HCT116 (cell line): ENCODE measurements around the gene EPHA8. TPM values are rescaled to one million over a fixed set of nuclear protein-coding genes. Genes with fewer than 3 reads are reported as not detected.

Source experiments
- ATAC-seq: fragments of 200-7000 bp; cut with Tn5 transposase; 2 replicates; pipeline ENCODE4 v1.9.1; 2020; ENCODE audit warnings: mild to moderate bottlenecking, moderate library complexity
- BruUV-seq: library from RNA; stranded (reverse); fragments of 400-500 nt; replicated peaks from 2 replicates; lab custom pipeline; 2021; lab: Mats Ljungman, UMichigan
- CTCF ChIA-PET: fragments of 300-600 bp; sonication (Branson Sonifier 250); formaldehyde crosslinking; loops from one replicate; lab custom pipeline; 2021; ENCODE audit warnings: antibody characterized with exemption; lab: Charles Lee
- POLR2A ChIA-PET: fragments of 300-600, 350-600 bp; sonication (Branson Sonifier 250); formaldehyde crosslinking; loops from one replicate; lab custom pipeline; 2021; ENCODE audit warnings: antibody characterized with exemption; lab: Charles Lee
- RAD21 ChIA-PET, 2 experiments: fragments of 300-600 bp; sonication (Branson Sonifier 250); formaldehyde crosslinking; loops; one replicate each; lab custom pipeline; 2023; ENCODE audit warnings: low total read pairs in 2 of 2; ENCODE audit not compliant: uncharacterized antibody in 2 of 2, unreplicated experiment in 2 of 2, low non-redundant PET in 1 of 2; lab: Charles Lee
- DNase-seq: peaks from one replicate; pipeline ENCODE4 v3.0.0-alpha.2; 2010; ENCODE audit warnings: low read depth, low spot score
- H2AFZ ChIP-seq: fragments of 200-600 bp; shearing (Covaris generic), sonication (generic); 2 replicates; pipeline ENCODE4 v1.6.1; 2017; ENCODE audit warnings: low read depth, mixed run types, mixed read lengths, antibody characterized with exemption, low read length; ENCODE audit not compliant: poor library complexity, severe bottlenecking
- H3K27ac ChIP-seq: 2 replicates; pipeline ENCODE4 v1.5.1; 2012; ENCODE audit warnings: low read depth, low read length
- H3K27me3 ChIP-seq: fragments of 200-600 bp; sonication (generic); 2 replicates; pipeline ENCODE4 v1.6.1; 2016; ENCODE audit warnings: mixed run types, low read length, mixed read lengths; ENCODE audit not compliant: insufficient read depth
- H3K36me3 ChIP-seq, 2 experiments: fragments of 200-500 bp in 1 of 2; fragments of 200-600 bp in 1 of 2; sonication (Bioruptor generic) in 1 of 2; sonication (generic) in 1 of 2; 2 replicates each; pipeline versions ENCODE4 v1.5.1 to v1.6.1; 2014 to 2016; ENCODE audit warnings: low read length in 2 of 2, inconsistent platforms in 1 of 2, mixed read lengths in 1 of 2, mixed run types in 1 of 2; ENCODE audit not compliant: insufficient read depth in 2 of 2, control insufficient read depth in 1 of 2
- H3K4me1 ChIP-seq, 2 experiments: fragments of 200-600 bp in 1 of 2; sonication (generic) in 1 of 2; 2 replicates each; pipeline versions ENCODE4 v1.5.1 to v1.6.1; 2012 to 2017; ENCODE audit warnings: low read length in 2 of 2, inconsistent platforms in 1 of 2, mild to moderate bottlenecking in 1 of 2, mixed read lengths in 1 of 2, mixed run types in 1 of 2, moderate library complexity in 1 of 2; ENCODE audit not compliant: insufficient read depth in 2 of 2, control insufficient read depth in 1 of 2
- H3K4me2 ChIP-seq: fragments of 200-600 bp; sonication (generic); 2 replicates; pipeline ENCODE4 v1.6.1; 2017; ENCODE audit warnings: mixed run types, low read length, mixed read lengths
- H3K4me3 ChIP-seq, 2 experiments: fragments of 200-600 bp in 1 of 2; sonication (generic) in 1 of 2; replicated peaks in 1 of 2; 2 replicates each; pipeline ENCODE4 v1.5.1; 2011 to 2016; ENCODE audit warnings: low read length in 2 of 2, control low read depth in 1 of 2, low read depth in 1 of 2, mild to moderate bottlenecking in 1 of 2, mixed read lengths in 1 of 2, mixed run types in 1 of 2
- H3K79me2 ChIP-seq: fragments of 200-600 bp; sonication (generic); 2 replicates; pipeline ENCODE4 v1.6.1; 2017; ENCODE audit warnings: mild to moderate bottlenecking, mixed run types, low read length, moderate library complexity, mixed read lengths; ENCODE audit not compliant: insufficient read depth
- H3K9ac ChIP-seq: fragments of 200-600 bp; sonication (generic); 2 replicates; pipeline ENCODE4 v1.6.1; 2016; ENCODE audit warnings: low read length, mixed read lengths
- H3K9me2 ChIP-seq: fragments of 200-600 bp; sonication (generic), shearing (Covaris generic); 2 replicates; pipeline ENCODE4 v1.6.1; 2017; ENCODE audit warnings: mixed run types, mild to moderate bottlenecking, moderate library complexity; ENCODE audit not compliant: insufficient read depth
- H3K9me3 ChIP-seq, 2 experiments: fragments of 200-500 bp in 1 of 2; fragments of 200-600 bp in 1 of 2; sonication (Bioruptor generic) in 1 of 2; sonication (generic) in 1 of 2; 2 replicates each; pipeline ENCODE4 v1.6.1; 2014 to 2017; ENCODE audit warnings: low read length in 2 of 2, mixed read lengths in 2 of 2, inconsistent platforms in 1 of 2, low read depth in 1 of 2, mild to moderate bottlenecking in 1 of 2, mixed run types in 1 of 2, moderate library complexity in 1 of 2; ENCODE audit not compliant: control insufficient read depth in 1 of 2, insufficient read depth in 1 of 2
- H4K20me1 ChIP-seq: fragments of 200-600 bp; sonication (generic), shearing (Covaris generic); 2 replicates; pipeline ENCODE4 v1.6.1; 2017; ENCODE audit warnings: mixed run types, mild to moderate bottlenecking, moderate library complexity; ENCODE audit not compliant: insufficient read depth
- CEBPB ChIP-seq: IDR thresholded peaks from 2 replicates; pipeline ENCODE4 v1.6.1; 2012; ENCODE audit warnings: low read depth
- ELF1 ChIP-seq: IDR thresholded peaks from 2 replicates; pipeline ENCODE4 v1.6.1; 2012; ENCODE audit warnings: low read depth, borderline replicate concordance
- FOSL1 ChIP-seq: IDR thresholded peaks from 2 replicates; pipeline ENCODE4 v1.6.1; 2012; ENCODE audit warnings: low read depth
- JUND ChIP-seq: IDR thresholded peaks from 2 replicates; pipeline ENCODE4 v1.6.1; 2012
- POLR2A ChIP-seq: IDR thresholded peaks from 2 replicates; pipeline ENCODE4 v1.7.0; 2011; ENCODE audit warnings: borderline replicate concordance; ENCODE audit not compliant: insufficient read depth, insufficient read length; ENCODE audit errors: extremely low read depth
- POLR2AphosphoS5 ChIP-seq: IDR thresholded peaks from 2 replicates; pipeline ENCODE4 v1.6.1; 2011; ENCODE audit warnings: mild to moderate bottlenecking, low read depth, low read length, moderate library complexity
- RAD21 ChIP-seq: IDR thresholded peaks from 2 replicates; pipeline ENCODE4 v1.6.1; 2012; ENCODE audit warnings: low read depth, mild to moderate bottlenecking
- SIN3A ChIP-seq: IDR thresholded peaks from 2 replicates; pipeline ENCODE4 v1.6.1; 2012; ENCODE audit warnings: low read depth
- SRF ChIP-seq: IDR thresholded peaks from 2 replicates; pipeline ENCODE4 v1.6.1; 2012; ENCODE audit warnings: low read depth
- TCF7L2 ChIP-seq: IDR thresholded peaks from 2 replicates; pipeline ENCODE4 v1.7.0; 2011; ENCODE audit warnings: borderline replicate concordance, inconsistent platforms; ENCODE audit not compliant: insufficient read depth, insufficient read length; ENCODE audit errors: extremely low read depth
- intact Hi-C: fragments of 100-400 bp; cut with micrococcal nuclease; formaldehyde crosslinking; loops from 2 replicates; pipeline ENCODE4 v1.10.0; 2022
- total RNA-seq: library from RNA; stranded (reverse); gene quantifications from one replicate; pipeline ENCODE4 v1.2.1, GENCODE V29; 2021; ENCODE audit not compliant: unreplicated experiment
- TF ChIP-seq, protein P1 (sequence below): IDR thresholded peaks from 2 replicates; pipeline ENCODE4 v1.6.1; 2012
- TF ChIP-seq, protein P2 (sequence below): IDR thresholded peaks from 2 replicates; pipeline ENCODE4 v1.6.1; 2012
- TF ChIP-seq, protein P3 (sequence below): IDR thresholded peaks from 2 replicates; pipeline ENCODE4 v1.6.1; 2011; ENCODE audit warnings: mild to moderate bottlenecking, low read length, moderate library complexity; ENCODE audit not compliant: insufficient replicate concordance; ENCODE audit errors: extremely low read depth
- TF ChIP-seq, protein P4 (sequence below): IDR thresholded peaks from 2 replicates; pipeline ENCODE4 v1.6.1; 2012; ENCODE audit warnings: low read depth

The EPHA8 gene
- total RNA-seq, 1 experiment from 2014 or later: 0.30 TPM

DNA sequence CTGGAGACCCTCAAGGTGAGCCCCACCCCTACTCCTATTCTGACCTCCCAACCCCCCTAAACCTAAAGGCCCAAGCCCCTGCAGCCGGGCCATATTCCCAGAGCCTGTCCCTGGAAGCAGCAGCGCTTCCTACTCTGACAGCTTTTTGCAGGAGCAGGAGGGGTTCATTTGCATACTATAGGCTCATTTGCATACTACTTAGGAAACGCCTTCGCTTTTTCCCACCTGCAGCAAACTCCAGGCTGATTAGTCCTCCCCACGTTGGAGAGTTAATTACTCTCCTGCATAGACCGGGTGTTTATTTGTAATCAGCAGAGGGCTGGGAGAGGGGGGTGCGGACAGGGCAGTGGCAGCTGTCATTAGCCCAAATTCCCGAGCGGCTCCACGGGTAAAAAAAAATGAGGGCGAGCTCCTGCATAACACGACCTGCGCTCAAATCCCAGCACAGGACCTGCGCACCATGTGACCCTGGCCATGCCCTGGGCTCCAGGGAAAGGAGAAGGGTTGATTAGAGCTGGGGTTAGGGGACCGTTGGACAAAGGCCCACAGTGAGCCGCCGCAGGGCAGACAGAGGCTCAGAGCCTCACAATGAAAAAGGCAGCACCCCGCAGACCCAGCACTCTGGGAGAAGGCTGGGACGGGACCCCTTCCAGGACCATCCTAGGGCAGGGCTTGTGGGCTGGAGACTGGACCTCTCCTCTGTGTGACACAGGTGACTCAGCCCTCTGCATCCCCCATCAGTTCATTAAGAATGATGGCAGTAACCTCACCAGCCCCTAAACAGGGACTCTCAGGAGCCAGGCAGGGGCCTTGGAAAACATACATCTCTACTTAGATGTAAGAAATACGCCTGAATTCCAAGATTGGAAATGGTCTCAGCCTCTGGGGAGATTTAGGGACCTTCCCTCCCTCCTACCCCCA, 63.2 kb downstream of the EPHA8 start:
- no peak overlapping the region for H3K27ac ChIP-seq
- ChIA-PET CTCF (no interaction called here), RAD21 (no interaction called here), POLR2A (no interaction called here)
- no peak overlapping the region for H2AFZ ChIP-seq
- no peak for ATAC-seq
- intact Hi-C loops: loop anchor here (10.0 kb wide), 1 partner anchor 102 kb away; no protein-coding TSS in a partner anchor
- H3K36me3 ChIP-seq: no peaks in the 10 kb centered on the region
- H3K9me3 ChIP-seq: no peaks in the 10 kb centered on the region
- no peak for DNase-seq
- no peaks in the 10 kb centered on the region for H4K20me1 ChIP-seq
- H3K4me3 ChIP-seq: no peak overlapping the region
- H3K9me2 ChIP-seq: no peaks in the 10 kb centered on the region
- H3K79me2 ChIP-seq: no peaks in the 10 kb centered on the region
- TF ChIP-seq RAD21: no peak
- TF ChIP-seq, protein P1, sequence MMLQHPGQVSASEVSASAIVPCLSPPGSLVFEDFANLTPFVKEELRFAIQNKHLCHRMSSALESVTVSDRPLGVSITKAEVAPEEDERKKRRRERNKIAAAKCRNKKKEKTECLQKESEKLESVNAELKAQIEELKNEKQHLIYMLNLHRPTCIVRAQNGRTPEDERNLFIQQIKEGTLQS: no peak
- no peak for TF ChIP-seq SIN3A
- TF ChIP-seq, protein P2, sequence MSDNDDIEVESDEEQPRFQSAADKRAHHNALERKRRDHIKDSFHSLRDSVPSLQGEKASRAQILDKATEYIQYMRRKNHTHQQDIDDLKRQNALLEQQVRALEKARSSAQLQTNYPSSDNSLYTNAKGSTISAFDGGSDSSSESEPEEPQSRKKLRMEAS: no peak
- no peak for TF ChIP-seq TCF7L2
- no peaks in the 10 kb centered on the region for H3K4me1 ChIP-seq
- no peak overlapping the region for H3K4me2 ChIP-seq
- no peak overlapping the region for H3K9ac ChIP-seq
- BruUV-seq: no TSS peak
- H3K27me3 ChIP-seq: peaks cover 31% of the 10 kb centered on the region; the same call in 1 of the 2 replicates

DNA sequence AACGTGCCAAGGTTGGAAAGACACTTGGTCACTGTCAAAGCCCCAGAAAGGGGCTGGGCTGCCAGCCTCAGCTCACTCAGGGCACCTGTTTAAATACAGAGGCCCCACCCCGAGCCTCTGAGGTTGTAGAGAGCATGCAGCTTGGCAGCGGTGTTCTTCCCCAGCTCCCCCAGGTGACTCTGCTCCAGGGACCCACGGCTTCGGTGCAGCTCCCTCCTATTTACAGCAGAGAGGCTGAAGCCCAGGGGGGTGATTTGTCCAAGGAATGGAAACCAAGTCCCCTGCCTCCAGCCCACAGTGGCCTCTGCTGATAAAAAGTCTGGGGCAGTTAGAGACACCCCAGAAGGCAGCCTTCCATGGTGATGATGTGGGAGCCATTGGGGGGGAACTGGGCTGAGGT, 64.0 kb downstream of the EPHA8 start:
- H3K4me1 ChIP-seq: no peaks in the 10 kb centered on the region
- H2AFZ ChIP-seq: no peak overlapping the region
- ChIA-PET POLR2A (no interaction called here), RAD21 (no interaction called here), CTCF (no interaction called here)
- intact Hi-C loops: loop anchor here (10.0 kb wide), 1 partner anchor 103 kb away; no protein-coding TSS in a partner anchor
- H3K27ac ChIP-seq: no peak overlapping the region
- no TSS peak for BruUV-seq
- no peaks in the 10 kb centered on the region for H3K36me3 ChIP-seq
- H3K79me2 ChIP-seq: no peaks in the 10 kb centered on the region
- H3K4me3 ChIP-seq: no peak overlapping the region
- no peaks in the 10 kb centered on the region for H4K20me1 ChIP-seq
- H3K27me3 ChIP-seq: peaks cover 23% of the 10 kb centered on the region; the same call in 1 of the 2 replicates
- no peak for DNase-seq
- no peaks in the 10 kb centered on the region for H3K9me2 ChIP-seq
- H3K9ac ChIP-seq: no peak overlapping the region
- no peak for ATAC-seq
- no peak overlapping the region for H3K4me2 ChIP-seq
- no peaks in the 10 kb centered on the region for H3K9me3 ChIP-seq
- TF ChIP-seq JUND: no peak
- no peak for TF ChIP-seq TCF7L2
- TF ChIP-seq, protein P3, sequence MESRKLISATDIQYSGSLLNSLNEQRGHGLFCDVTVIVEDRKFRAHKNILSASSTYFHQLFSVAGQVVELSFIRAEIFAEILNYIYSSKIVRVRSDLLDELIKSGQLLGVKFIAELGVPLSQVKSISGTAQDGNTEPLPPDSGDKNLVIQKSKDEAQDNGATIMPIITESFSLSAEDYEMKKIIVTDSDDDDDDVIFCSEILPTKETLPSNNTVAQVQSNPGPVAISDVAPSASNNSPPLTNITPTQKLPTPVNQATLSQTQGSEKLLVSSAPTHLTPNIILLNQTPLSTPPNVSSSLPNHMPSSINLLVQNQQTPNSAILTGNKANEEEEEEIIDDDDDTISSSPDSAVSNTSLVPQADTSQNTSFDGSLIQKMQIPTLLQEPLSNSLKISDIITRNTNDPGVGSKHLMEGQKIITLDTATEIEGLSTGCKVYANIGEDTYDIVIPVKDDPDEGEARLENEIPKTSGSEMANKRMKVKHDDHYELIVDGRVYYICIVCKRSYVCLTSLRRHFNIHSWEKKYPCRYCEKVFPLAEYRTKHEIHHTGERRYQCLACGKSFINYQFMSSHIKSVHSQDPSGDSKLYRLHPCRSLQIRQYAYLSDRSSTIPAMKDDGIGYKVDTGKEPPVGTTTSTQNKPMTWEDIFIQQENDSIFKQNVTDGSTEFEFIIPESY: no peak
- no peak for TF ChIP-seq CEBPB
- no peak for TF ChIP-seq SRF
- no peak for TF ChIP-seq FOSL1
- TF ChIP-seq, protein P4, sequence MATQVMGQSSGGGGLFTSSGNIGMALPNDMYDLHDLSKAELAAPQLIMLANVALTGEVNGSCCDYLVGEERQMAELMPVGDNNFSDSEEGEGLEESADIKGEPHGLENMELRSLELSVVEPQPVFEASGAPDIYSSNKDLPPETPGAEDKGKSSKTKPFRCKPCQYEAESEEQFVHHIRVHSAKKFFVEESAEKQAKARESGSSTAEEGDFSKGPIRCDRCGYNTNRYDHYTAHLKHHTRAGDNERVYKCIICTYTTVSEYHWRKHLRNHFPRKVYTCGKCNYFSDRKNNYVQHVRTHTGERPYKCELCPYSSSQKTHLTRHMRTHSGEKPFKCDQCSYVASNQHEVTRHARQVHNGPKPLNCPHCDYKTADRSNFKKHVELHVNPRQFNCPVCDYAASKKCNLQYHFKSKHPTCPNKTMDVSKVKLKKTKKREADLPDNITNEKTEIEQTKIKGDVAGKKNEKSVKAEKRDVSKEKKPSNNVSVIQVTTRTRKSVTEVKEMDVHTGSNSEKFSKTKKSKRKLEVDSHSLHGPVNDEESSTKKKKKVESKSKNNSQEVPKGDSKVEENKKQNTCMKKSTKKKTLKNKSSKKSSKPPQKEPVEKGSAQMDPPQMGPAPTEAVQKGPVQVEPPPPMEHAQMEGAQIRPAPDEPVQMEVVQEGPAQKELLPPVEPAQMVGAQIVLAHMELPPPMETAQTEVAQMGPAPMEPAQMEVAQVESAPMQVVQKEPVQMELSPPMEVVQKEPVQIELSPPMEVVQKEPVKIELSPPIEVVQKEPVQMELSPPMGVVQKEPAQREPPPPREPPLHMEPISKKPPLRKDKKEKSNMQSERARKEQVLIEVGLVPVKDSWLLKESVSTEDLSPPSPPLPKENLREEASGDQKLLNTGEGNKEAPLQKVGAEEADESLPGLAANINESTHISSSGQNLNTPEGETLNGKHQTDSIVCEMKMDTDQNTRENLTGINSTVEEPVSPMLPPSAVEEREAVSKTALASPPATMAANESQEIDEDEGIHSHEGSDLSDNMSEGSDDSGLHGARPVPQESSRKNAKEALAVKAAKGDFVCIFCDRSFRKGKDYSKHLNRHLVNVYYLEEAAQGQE: no peak
- TF ChIP-seq RAD21: no peak
- TF ChIP-seq POLR2A: no peak
- no peak for TF ChIP-seq ELF1
- TF ChIP-seq SIN3A: no peak
- TF ChIP-seq POLR2AphosphoS5: no peak
